Non-pigmented ciliary epithelial cell (primary cell): ENCODE data around the gene RALGAPB.
"Not testable (repeated sequence)": the region's sequence is repeated elsewhere in the genome, so short reads cannot be mapped to it uniquely, and the experiment has no call there.

Experiments
- DNase-seq: peaks from one replicate; pipeline ENCODE4 v3.0.0-alpha.2; 2010; ENCODE audit warnings: low read depth

The RALGAPB gene

DNA sequence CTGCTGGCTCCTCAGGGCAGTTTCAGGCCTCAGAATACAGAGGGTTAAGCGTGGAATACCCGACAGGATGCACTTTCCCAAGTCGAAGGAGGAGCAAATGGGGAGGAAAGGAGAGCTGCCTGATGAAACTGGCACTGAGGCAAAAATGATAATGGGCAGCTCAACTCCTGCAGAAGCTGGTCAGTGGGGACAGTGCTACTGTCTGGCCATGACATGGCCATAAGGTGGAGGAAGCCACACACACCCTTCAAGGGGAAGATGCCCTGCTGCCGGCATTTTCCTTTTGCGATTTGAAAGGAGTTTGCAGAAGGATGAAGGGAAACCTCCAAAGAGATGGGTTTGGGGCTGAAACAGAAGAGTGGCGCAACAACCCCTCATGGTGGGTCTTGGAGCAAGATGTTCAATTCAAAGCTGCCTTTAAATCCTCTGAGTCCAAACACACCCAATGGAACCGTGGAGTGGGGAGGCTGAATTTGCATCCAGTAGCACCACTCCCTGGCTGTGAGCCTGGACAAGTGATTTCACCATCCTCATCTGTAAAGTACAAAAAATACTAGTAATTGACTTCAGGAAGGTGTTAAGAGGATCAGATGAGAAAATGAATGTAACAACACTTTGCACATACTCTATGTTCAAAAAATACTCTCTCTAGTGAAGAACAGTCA lies 111.6 kb downstream of the RALGAPB start:
- DNase-seq = no peak

DNA sequence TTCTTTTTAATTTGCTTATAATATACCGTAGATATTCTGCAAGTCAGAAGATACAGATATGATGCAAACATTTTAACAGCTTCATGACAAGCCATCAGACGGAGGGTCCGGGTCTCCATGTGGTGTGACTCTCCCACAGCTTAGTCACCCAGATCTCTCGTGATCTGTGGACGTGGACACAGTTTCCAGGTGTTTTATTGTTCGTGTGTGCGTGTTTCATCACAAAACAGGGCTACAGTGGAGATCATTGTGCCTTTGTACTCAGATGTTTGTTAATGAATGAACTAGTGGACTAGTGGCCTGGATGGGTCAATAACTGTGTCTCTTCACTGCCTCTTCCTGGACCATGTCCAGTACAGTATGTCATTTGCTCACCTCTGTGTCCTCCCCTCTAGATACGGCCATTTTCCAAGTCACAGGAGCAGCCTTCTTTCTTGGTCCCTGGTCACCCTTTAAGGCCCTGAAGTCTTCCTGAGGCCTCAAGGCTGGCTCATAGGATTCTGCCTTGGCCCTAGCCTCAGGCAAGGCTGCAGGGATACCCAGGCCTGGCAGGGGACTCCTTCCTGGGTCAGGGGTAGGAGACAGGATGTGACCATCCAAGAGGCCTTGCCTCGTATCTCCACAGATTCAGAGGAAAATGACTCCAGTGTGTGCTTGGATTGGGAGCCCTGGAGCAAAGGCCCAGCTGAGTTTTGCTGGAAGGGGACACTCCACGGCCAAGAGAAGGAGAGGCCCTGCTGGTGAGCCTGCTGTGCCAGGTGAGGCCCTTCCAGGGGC lies 112.9 kb downstream of the RALGAPB start:
- no peak for DNase-seq

DNA sequence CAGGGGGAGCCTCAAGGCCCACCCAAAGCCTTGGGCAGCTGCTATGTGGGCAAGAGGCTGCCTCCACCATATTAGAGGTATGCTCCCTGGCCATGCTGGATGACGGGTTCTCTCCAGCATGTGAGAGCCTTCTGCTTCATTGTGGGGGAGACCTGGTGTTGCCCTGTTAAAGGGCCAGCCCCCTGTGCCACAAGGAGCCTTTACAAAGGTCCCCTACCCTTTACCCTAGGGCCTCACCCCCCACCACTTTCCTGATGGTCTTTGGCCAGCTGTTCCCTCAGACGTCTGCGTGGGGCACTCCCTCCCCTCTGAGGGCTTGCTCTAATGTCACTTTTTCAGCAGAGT lies 113.5 kb downstream of the RALGAPB start:
- no peak for DNase-seq

DNA sequence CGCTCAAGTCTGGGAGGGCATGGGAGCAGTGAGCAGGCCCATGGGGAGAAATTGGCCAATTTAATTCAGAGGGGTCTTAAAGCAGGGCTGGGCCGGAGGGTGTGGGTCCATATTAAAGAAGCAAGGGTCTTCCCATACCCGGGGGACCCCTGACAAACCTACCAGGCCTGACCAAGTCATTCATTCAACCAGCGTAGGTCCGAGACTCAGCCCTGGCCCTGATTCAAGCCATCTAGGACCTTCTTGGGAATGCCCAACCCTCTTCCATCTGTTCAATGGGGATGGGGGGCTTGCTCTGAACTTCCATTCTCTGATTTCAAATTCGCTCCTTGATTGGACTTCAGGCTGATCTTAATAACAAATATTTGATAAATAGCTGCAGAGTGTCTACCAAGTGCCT lies 115.7 kb downstream of the RALGAPB start:
- no peak for DNase-seq

DNA sequence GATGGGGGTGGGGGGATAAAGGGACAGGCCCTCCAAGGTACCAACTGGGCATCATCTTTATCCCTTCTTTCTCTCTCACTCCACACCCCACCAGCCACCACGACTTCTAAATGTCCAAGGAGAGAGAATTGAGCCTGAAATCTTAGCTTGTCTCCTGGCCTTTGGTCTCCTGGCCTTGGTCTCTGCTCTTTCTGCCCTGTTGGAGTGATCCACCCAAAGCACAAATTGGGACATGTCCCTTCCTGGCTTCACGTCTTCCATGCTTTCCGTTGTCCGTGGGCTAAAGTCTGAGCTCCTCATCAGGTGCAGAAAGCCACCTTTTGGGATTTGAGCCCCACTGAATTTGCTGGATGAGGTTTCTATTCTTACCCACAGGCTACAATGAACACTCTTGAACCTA lies 116.7 kb downstream of the RALGAPB start:
- no peak for DNase-seq

DNA sequence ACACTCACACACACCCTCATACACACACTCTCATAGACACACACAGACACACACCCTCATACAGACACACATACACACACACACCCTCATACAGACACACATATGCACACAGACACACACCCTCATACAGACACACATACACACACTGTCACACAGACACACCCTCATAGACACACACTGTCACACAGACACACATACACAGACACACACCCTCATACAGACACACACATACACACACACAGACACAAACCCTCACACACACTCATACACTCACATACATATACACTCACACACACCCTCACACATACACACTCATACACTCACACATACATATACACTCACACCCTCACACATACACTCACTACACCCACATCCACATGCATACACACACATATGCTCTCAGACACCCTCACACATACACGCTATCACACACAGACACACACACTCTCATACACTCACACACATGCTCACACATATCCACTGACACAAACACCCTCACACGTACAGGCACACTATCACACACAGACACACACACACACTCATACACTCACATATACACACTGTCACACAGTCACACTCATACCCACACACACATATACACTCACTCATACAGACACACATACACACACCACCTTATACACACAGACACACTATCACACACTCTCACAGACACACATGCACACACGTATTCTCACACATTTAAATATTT lies 117.5 kb downstream of the RALGAPB start:
- no peak for DNase-seq

DNA sequence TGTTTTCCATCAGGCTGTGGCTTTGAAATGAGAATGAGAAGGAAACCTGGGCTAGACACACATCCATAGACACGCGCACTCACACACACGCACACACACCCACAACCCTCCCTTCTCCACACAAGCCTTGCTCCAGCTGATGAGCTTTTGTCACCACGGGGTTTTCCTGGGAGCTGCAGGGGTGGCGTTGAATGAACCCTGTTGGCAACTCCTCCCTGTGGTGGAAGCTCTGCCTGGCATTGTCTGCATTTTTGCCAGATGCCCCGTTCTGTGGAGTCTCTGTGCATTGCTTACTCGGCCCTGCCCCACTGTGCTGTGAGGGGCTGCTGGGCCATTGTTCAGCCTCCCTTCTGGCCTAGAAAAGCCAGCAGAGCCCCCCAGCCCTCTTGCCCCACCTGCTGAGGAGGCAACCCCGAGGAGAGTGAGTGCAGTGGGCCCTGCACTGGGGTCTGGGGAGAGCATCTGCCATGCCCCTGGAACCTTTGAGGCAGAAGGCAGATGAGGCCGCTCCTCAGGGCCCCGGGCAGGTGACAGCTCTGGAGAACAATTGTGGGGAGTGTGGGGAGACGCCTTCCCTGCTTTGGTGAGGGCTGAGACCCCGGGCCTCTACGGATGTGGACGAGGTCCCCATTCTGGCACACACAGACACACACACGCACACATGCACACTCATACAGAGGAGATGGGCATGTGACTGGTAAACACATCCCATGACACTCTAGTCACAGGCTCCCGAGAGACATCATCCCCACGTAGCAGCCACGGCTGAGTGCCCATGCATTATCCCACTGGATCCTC lies 118.2 kb downstream of the RALGAPB start:
- no peak for DNase-seq

DNA sequence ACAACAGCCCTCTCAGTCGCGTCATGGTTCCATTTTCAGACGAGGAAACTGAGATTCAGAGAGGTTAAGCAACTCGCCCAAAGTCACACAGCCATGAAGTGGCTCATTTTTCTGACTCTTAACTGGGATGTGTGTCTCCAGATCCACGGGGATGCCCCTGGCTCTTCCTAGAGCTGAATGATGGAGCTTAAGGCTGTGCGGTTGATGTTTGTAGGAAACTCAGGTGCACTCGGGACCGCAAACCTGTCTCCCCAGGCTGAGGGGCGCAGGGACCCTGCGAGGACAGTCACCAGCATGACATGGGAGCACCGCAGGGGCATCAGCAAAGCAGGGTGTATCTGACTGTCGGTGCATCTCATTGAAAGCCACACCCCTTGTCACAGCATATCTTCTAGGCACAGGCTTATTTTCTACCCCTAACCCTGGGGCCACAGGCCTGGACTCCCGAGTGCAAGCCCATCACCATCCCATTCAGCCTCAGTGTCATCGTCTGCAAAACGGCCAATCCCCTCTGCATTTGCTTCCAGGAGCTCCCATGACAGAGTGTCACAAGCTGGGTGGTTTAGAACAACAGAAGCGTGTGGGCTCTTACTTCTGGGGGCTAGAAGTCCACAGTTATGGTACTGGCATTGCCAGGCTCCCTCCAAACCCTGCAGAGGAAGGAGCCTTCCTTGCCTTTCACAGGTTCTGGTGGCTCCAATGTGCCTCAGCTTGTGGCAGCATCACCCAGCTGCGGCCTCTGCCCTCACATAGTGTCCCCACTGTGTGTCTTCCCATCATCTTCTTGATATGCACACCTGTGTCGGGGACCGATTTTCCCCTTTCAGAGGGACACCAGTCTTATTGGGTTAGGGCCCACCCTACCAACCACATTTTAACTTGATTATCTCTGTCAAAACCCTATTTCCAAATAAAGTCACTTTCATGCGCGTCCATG lies 119.1 kb downstream of the RALGAPB start:
- DNase-seq = no peak

DNA sequence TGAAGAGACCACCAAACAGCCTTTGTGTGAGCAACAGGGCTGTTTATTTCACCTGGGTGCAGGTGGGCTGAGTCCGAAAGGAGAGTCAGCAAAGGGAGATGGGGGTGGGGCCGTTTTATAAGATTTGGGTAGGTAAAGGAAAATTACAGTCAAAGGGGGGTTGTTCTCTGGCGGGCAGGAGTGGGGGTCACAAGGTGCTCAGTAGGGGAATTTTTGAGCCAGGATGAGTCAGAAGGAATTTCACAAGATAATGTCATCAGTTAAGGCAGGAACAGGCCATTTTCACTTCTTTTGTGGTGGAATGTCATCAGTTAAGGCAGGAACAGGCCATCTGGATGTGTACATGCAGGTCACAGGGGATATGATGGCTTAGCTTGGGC lies 119.8 kb downstream of the RALGAPB start:
- DNase-seq = not testable (repeated sequence)

DNA sequence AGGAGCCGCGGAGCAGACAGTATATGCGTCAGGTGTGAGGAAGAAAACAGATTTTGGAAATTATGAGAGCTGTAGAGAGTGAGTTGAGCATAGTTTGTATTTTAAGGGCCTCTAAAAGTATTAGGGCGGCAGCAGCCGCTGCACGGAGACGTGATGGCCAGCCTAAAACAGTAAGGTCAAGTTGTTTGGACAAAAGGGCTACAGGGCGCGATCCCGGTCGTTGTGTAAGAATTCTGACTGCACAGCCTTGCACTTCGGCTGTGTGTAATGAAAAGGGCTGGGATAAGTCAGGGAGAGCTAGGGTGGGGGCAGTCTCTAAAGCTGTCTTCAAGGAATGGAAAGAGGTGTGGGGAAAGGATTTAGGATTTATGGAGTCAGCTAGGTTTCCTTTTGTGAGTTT lies 121.6 kb downstream of the RALGAPB start:
- not testable (repeated sequence) for DNase-seq

DNA sequence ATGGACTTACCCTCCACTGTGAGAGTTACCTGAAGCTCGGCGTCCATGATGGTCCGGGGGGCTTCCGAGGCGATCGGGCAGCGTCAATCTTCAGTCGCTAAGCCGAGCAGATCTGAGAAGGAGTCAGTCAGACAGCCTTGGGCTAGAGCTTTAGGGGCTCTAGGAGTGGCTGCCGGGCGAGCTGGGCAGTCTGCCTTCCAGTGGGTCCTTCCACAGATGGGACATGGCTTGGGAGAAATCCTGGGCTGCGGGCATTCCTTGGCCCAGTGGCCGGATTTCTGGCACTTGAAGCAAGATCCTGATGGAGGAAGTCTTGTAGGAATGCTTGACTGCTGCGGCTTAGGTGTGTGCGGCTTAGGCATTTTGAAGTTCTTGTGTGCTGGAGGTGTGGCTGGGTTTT lies 123.2 kb downstream of the RALGAPB start:
- not testable (repeated sequence) for DNase-seq

DNA sequence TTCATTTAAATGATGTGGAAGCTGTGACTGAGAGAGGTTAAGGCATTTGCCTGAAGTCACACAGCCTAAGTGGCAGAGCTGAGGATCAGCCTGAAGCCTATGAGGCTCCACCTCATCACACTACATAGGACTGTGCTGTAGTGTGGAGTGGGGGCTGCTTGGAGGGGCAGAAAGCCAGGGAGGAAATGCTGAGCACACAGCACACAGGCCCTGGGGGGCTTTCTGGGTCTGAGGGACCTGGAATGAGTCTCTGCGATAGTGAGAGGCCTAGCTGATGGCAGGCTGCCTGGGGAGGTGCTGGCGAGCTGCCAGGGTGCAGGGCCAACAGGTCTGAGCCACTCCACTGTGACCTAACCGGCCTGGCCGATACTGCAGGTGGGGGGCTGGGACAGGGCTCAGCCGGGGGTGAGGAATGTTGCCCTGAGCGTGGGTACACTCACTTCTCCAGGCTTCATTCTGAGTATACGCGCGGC lies 126.8 kb downstream of the RALGAPB start:
- no peak for DNase-seq

DNA sequence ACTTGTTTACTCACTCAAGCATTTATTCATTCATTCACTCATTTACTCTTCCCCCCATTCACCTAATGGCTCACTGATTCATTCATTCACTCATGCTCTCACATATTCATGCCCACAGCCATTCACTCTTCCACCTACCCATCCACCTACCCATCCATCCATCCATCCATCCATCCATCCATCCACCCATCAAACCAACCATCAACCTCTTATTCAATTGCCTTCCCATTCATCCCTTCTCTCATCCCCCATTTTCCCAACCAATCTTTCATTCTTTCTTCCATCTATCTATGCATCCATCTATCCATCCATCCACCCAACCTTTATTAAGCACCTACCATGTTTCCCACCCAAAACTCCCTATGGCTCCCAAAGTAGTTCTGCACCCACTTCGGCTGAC lies 127.4 kb downstream of the RALGAPB start:
- no peak for DNase-seq

DNA sequence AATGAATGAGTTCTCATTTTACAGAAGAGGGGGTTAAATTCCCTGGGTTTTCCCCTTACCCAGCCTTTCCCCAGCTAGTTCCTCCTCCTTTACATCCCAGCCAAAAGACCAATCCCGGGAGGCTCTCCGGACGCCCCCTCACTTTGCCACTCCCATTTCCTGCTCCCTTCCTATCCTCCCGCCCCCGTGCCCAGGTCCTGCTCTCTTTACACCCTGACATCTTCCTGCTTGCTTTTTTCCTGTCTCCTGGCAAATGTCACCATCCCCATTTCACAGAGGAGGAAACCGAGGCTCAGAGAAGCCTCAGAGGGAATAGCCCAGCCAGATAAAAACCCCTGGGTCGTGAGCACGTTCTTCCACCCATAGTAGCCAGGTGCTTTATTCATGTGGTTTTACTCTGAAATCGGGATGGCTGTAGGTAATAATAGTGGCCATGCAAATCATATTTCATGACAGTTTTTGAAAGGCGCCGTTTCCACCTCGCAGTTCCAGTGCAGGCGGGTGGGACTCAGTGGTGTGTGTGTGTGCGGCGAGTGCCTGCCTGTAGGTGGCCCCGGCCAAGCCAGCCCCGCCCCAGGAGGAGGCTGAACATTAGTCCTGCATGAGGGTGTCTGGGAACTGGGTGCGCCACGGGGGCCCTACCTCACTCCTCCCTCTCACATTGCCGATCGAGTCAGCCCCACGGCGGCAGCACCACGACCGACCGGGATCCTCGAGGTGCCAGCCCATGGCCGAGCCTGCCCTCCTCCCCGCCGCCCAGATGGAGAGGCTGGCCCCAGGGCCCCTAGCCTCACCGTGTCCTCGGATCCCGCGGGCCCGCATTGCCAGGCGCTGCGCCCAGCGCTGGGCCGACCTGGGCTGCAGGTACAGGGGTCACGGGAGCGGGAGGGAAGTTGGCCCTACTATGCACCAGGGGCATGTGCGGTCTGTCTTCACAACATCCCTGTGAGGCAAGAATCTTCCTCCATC lies 128.9 kb downstream of the RALGAPB start, which contains the start of gene ARHGAP40:
Gene ARHGAP40 (plus strand): TSS at position 594 of the 969 bp plus-strand sequence.
- DNase-seq = no peak

DNA sequence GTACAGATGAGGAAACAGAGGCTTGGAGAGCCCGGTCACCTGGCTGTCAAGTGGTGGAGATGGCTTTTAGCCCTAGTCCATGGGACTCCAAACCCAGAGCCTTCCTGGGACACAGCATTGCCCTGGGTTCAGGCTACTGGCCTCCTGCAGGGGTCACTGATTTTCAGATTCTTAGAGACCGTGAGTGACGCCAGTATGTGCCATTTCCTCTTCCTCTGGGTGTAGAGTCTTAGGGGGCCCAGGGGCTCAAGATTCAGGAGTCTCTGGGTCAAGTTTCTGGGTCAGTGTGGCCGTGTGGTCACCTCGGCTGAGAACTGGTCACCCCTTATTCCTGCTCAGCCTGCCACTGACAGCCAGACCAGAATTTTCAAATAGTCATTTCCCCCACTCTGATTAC lies 129.5 kb downstream of the RALGAPB start:
- no peak for DNase-seq

DNA sequence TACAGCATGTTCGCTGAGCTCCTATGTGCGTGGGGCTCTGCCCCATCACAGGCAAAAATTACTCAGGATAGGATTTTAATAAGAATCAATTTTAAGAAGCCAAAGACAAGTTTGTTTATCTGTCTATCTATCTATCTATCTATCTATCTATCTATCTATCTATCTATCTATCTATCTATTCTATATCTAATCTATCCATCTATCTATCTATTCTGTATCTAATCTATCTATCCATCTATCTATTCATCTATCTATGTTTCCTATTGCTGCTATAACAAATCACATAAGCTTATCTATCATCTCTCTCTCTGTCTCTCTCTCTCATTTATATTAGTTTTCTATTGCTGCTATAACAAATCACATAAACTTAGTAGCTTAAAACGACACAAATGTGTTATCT lies 130.6 kb downstream of the RALGAPB start:
- no peak for DNase-seq

DNA sequence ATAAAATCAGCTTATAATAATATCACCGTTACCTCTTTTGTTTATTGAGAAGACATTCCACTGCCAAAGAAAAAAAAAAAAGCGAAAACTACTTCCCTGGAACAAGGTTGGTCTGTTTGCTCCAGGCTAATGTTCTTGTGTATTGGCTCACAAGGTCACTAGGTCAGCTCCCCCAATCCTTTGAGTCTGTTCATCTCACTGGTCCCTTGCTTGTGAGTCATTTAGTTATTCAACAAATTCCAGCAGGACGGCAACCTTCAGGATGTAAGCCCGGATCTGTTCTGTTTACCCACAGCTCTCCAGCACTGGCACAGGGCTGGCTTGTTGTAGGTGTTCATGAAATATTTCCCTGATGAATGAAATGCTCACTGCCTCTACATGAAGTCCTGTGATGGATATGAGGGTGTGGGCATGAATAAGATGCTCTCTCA lies 132.2 kb downstream of the RALGAPB start:
- DNase-seq = peak; percentile 60

DNA sequence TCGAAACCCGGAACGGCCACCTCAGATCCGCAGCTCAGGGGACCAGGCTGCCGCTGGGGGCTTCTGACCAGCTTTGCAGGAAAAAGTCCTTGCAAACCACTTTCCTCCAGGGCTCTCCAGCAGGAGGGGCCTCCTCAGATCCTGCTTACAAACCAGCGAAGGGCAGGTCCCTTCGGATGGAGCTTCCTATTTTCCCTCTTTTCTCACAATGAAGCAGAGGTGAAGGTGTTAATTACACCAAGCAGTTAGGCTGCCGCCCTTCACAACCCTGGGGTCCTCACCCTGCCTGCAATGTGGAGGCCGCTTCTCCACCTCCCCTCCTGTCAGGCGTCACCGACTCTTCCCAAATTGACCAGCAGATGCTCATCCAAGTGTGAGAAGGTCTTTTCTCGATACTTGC lies 134.7 kb downstream of the RALGAPB start:
- DNase-seq = no peak

DNA sequence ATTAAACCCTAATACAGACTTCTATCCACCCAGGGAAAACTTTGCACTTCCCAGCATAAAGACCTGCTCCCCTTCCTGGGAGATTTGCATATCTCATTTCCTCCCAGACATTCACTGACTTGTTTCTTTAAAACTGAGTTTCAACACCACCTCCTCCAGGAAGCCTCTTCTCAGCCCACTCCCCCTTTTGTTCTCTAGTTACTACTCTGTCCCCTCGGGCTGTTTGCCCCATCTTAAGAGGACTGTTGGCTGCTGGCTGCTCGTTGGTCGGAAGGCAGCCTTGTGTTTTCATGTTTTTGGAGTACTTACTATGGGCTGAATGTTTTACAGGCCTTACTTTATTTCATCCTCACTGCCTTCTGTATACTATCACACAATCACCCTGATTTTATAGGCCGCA lies 135.5 kb downstream of the RALGAPB start:
- no peak for DNase-seq

DNA sequence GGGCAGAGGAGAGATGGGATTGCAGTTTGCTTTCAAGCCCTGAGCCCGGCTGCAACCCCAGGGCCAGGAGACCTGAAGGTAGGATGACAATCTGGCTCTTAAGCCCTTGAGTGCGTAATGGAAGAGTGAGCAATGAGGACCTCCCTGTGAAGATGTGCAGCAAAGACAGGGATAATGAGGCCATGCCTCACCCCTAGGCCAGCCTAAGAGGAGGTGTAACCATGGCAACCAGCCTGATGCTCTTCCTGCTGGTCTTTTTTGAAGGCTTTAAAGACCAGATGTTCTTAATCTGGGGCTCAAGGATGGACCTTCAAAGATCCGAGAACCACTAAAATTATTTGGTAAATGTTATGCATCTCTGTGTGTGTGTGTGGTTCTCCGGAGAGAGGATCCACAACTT lies 137.2 kb downstream of the RALGAPB start:
- no peak for DNase-seq
